Measurements from ENCODE around the gene LETMD1.

DNA sequence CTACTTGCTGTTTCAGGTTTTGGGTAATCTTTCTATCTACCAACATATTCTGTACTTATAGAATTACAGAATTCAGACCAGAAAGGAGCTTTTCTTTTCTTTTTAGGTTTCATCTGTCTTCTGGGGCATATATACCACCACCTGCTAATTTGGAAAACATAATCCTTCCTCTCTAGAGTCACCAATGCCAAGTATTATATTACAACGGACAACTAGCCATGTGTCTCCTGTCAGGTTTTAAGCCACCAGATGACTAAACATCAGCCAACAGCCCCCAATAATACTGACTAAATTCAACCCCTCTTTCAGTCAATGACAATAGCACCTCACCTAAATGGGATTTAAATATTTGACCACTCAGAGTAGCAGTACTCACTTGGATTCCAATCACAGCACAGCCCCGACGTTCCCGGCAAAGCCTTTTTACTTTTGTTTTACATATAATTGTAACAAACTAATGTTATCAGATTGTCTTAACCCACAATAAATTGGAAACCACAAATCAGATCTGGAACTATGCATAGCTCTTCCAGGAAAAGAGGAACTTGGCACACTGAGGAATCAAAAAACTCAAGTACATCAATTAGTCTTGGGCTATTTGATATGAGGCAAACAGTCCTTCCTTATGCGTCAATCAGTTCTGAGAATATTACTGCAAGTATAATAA, 35.4 kb upstream of the LETMD1 start:
- TF ChIP-seq TP53 (CRISPR knock-in tag; conservative IDR thresholded peaks at IDR 0.05) (no peak), ZNF563 (CRISPR knock-in tag; IDR thresholded peaks at IDR 0.05) (no peak), ZNF124 (CRISPR knock-in tag; IDR thresholded peaks at IDR 0.05) (no peak), ESRRA (CRISPR knock-in tag; IDR thresholded peaks at IDR 0.05; ENCODE audit: low read depth) (no peak), RXRA (CRISPR knock-in tag; IDR thresholded peaks at IDR 0.05) (no peak)
- TF ChIP-seq, protein P1, sequence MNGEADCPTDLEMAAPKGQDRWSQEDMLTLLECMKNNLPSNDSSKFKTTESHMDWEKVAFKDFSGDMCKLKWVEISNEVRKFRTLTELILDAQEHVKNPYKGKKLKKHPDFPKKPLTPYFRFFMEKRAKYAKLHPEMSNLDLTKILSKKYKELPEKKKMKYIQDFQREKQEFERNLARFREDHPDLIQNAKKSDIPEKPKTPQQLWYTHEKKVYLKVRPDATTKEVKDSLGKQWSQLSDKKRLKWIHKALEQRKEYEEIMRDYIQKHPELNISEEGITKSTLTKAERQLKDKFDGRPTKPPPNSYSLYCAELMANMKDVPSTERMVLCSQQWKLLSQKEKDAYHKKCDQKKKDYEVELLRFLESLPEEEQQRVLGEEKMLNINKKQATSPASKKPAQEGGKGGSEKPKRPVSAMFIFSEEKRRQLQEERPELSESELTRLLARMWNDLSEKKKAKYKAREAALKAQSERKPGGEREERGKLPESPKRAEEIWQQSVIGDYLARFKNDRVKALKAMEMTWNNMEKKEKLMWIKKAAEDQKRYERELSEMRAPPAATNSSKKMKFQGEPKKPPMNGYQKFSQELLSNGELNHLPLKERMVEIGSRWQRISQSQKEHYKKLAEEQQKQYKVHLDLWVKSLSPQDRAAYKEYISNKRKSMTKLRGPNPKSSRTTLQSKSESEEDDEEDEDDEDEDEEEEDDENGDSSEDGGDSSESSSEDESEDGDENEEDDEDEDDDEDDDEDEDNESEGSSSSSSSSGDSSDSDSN (CRISPR knock-in tag; IDR thresholded peaks at IDR 0.05), result no peak
